ENCODE data around the gene TRAF3IP3.

DNA sequence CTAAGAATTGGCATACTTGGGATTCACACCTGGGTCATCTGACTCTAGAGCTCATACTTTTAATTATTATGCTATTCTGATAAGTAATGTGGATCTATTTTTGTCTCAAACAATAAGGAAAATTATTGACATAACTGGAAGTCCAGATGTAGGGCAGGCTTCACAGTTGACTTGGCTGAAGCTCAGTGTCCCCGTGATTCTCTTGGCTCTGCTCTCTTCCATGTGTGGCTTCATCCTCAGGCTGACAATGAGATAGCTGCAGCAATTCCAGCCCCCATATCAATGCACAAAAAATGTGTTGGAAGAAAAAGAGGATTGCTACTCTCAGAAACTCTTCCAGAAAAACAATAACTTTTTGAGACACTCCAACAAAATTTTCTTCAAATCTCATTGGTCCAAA is 27.4 kb upstream of the TRAF3IP3 start:
- TF ChIP-seq, protein P1, sequence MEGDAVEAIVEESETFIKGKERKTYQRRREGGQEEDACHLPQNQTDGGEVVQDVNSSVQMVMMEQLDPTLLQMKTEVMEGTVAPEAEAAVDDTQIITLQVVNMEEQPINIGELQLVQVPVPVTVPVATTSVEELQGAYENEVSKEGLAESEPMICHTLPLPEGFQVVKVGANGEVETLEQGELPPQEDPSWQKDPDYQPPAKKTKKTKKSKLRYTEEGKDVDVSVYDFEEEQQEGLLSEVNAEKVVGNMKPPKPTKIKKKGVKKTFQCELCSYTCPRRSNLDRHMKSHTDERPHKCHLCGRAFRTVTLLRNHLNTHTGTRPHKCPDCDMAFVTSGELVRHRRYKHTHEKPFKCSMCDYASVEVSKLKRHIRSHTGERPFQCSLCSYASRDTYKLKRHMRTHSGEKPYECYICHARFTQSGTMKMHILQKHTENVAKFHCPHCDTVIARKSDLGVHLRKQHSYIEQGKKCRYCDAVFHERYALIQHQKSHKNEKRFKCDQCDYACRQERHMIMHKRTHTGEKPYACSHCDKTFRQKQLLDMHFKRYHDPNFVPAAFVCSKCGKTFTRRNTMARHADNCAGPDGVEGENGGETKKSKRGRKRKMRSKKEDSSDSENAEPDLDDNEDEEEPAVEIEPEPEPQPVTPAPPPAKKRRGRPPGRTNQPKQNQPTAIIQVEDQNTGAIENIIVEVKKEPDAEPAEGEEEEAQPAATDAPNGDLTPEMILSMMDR (conservative IDR thresholded peaks at IDR 0.05) = no peak
- TF ChIP-seq EZH2 (IDR thresholded peaks at IDR 0.05; ENCODE audit: low read depth) = no peak
